BLaER1 (cell line): ENCODE data around the gene COLEC11.

Experiments
- H3K27ac ChIP-seq: shearing (Covaris generic); formaldehyde crosslinking; 2 replicates; pipeline ENCODE4 v1.8.1; 2022
- H3K27me3 ChIP-seq: shearing (Covaris generic); formaldehyde crosslinking; 2 replicates; pipeline ENCODE4 v1.8.1; 2022
- H3K36me3 ChIP-seq: shearing (Covaris generic); formaldehyde crosslinking; 2 replicates; pipeline ENCODE4 v1.8.1; 2022
- H3K4me1 ChIP-seq: shearing (Covaris generic); formaldehyde crosslinking; 2 replicates; pipeline ENCODE4 v1.8.1; 2022
- H3K4me2 ChIP-seq: shearing (Covaris generic); formaldehyde crosslinking; 2 replicates; pipeline ENCODE4 v1.8.1; 2022
- H3K4me3 ChIP-seq: shearing (Covaris generic); formaldehyde crosslinking; 2 replicates; pipeline ENCODE4 v1.8.1; 2022
- H3K9ac ChIP-seq: shearing (Covaris generic); formaldehyde crosslinking; 2 replicates; pipeline ENCODE4 v1.8.1; 2022
- H3K9me3 ChIP-seq: shearing (Covaris generic); formaldehyde crosslinking; 2 replicates; pipeline ENCODE4 v1.8.1; 2022
- H4K20me1 ChIP-seq: shearing (Covaris generic); formaldehyde crosslinking; 2 replicates; pipeline ENCODE4 v1.8.1; 2022
- Cebpa-rat ChIP-seq: shearing (Covaris generic); IDR thresholded peaks from 2 replicates; pipeline ENCODE4 v1.8.1; 2022

Gene COLEC11

DNA sequence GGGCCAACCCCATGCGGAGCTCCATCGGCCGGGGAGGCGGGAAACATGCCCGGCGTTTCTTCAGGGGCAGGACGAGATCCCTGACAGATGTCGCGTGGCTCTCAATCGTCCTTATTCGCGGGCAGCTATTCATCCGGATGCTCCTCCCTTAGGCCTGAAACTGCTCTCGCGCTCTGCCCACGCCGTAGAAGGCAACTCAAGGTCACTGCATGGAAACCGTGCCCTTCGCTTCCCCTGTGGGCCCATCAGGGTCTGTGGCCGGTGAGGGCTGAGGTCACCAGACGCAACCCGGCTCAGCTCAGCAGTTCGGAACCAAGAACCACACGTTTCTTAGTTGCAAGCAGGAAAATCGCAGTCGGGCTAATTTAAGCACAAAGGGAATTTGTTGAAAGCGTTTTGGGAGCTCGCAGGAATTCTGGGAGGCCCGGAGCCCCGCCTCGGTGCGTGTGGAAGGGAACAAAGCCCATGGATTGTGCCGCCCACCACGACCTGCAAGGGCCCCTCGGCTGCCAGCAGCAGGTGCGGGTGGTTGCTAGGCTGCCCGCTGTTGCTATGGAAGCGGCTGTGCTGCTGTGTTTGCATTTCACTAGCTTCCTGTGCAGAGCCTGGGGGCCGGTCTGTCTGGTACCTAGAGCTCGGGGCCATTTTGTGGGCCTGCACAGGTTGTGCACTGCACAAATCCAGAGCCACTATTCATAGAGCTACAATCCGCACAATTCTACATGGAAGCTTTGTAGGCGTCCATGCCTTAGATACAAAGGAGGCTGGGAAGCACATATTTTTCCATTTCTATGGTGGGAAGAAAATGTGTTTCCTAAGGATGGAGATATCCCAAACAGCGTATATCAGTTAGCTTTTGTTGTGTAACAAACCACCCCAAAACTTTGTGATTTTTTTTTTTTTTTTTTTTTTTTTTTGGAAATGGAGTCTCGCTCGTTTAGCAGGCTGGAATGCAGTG, 57.1 kb downstream of the COLEC11 start:
- Histone ChIP-seq H3K27me3 (no peaks in the 10 kb centered on the region), H4K20me1 (no peaks in the 10 kb centered on the region), H3K9ac (peak overlapping the region; percentile 45), H3K9me3 (no peaks in the 10 kb centered on the region), H3K27ac (peak overlapping the region; percentile 63), H3K4me3 (peak overlapping the region; percentile 55), H3K4me1 (peaks cover 88% of the 10 kb centered on the region), H3K36me3 (no peaks in the 10 kb centered on the region), H3K4me2 (peak overlapping the region; percentile 92)
- TF ChIP-seq Cebpa-rat = no peak

DNA sequence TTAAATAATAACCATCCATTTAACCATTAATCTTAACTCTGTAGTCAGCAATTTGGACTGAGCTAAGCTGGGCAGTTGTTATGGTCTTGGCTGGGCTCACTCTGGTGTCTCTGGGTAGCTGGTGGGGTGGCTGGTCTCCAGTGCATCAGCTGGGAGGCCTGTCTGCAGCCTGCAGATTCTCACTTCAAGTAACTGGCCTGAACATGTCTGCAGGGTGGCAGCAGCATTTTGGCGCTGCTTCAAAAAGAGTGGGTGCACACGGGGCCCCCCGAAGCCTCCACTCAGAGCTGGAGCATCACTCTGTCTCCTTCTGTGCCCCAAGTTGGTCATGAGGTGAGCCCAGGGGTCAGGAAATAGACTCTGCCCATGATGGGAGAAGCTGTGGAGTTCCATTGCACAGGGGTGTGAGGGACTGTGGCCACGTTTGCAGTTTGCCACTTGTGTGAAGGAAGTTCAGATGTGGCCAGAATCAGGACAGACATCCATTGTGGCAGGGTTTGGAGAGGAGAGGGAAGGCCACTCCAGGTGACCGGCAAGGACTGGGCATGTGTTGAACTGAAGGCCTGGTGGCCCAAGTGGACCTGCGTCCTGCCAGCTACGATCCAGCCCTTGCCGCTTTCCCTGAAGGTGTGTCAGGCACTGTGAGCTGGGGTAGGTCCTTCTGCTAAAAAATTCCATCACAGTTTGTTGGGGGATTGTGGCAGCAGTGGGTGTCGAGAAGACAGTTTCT, 58.1 kb downstream of the COLEC11 start:
- H4K20me1 ChIP-seq = no peaks in the 10 kb centered on the region
- no peak overlapping the region for H3K4me3 ChIP-seq
- H3K4me2 ChIP-seq = peak overlapping the region; percentile 92
- no peaks in the 10 kb centered on the region for H3K9me3 ChIP-seq
- no peak overlapping the region for H3K9ac ChIP-seq
- peaks cover 91% of the 10 kb centered on the region for H3K4me1 ChIP-seq
- peak overlapping the region; percentile 33; the same call in 1 of the 2 replicates for H3K27ac ChIP-seq
- H3K36me3 ChIP-seq = no peaks in the 10 kb centered on the region
- no peak for TF ChIP-seq Cebpa-rat
- H3K27me3 ChIP-seq = no peaks in the 10 kb centered on the region

DNA sequence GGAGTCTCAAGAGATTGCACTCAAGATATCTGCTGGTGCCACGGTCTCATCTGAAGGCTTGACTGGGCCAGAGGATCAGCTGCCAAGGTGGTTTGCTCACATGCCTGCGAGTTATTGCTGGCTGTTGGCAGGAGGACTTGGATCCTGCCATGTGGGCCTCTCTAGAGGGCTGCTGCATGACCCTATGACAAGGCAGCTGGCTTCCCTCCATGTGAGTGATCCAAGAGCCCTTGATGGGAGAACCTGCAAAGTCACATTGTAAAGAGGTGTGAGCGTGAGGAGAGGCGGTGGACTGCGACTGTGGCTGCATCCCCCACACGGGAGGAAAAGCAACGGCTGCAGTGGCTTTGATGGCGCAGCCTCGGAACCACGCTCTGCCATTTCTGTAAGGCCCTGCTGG, 59.1 kb downstream of the COLEC11 start:
- peaks cover 95% of the 10 kb centered on the region for H3K4me1 ChIP-seq
- no peaks in the 10 kb centered on the region for H3K27me3 ChIP-seq
- no peak overlapping the region for H3K4me3 ChIP-seq
- H3K27ac ChIP-seq = no peak overlapping the region; the same call in 1 of the 2 replicates
- H3K4me2 ChIP-seq = peak overlapping the region; percentile 92
- no peaks in the 10 kb centered on the region for H4K20me1 ChIP-seq
- no peak for TF ChIP-seq Cebpa-rat
- no peak overlapping the region for H3K9ac ChIP-seq
- H3K9me3 ChIP-seq = no peaks in the 10 kb centered on the region
- no peaks in the 10 kb centered on the region for H3K36me3 ChIP-seq

DNA sequence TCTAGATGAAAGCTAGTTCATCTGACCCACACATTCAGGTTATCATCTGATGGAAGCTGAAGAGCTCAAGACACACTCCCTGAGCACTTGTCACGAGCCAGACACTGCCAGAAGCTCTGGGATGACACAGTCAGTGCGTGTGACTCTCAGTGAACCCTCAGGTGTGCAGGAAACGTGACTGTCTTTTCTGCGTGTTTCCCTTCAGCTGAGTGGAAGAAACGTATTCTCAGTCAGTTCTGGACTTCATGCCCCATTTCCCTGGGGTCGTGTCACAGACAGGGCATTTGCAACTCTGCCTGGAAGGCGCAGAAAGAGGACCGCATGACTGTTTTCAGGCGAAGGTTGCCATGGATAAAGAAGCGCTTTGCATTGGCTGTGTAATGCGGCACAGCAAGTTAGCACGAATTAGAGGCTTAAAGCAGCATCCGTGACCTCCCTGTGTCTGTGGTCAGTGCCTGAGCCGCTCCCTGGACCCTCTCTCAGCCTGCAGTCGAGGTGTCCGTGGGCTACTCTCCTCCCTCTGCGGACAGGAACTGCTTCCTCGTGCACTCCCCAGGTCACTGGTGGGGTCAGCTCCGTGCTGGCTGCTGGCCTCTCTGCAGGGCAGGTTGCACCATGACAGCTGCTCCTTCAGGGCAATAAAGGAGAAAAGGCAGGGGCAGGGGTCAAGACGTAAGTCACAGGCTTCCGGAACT, 59.8 kb downstream of the COLEC11 start:
- H3K4me3 ChIP-seq = no peak overlapping the region
- no peak for TF ChIP-seq Cebpa-rat
- peak overlapping the region; percentile 92 for H3K4me2 ChIP-seq
- no peaks in the 10 kb centered on the region for H3K9me3 ChIP-seq
- no peaks in the 10 kb centered on the region for H4K20me1 ChIP-seq
- H3K27ac ChIP-seq = peak overlapping the region; percentile 44
- H3K36me3 ChIP-seq = no peaks in the 10 kb centered on the region
- H3K9ac ChIP-seq = no peak overlapping the region
- H3K27me3 ChIP-seq = no peaks in the 10 kb centered on the region
- H3K4me1 ChIP-seq = peaks cover 98% of the 10 kb centered on the region

DNA sequence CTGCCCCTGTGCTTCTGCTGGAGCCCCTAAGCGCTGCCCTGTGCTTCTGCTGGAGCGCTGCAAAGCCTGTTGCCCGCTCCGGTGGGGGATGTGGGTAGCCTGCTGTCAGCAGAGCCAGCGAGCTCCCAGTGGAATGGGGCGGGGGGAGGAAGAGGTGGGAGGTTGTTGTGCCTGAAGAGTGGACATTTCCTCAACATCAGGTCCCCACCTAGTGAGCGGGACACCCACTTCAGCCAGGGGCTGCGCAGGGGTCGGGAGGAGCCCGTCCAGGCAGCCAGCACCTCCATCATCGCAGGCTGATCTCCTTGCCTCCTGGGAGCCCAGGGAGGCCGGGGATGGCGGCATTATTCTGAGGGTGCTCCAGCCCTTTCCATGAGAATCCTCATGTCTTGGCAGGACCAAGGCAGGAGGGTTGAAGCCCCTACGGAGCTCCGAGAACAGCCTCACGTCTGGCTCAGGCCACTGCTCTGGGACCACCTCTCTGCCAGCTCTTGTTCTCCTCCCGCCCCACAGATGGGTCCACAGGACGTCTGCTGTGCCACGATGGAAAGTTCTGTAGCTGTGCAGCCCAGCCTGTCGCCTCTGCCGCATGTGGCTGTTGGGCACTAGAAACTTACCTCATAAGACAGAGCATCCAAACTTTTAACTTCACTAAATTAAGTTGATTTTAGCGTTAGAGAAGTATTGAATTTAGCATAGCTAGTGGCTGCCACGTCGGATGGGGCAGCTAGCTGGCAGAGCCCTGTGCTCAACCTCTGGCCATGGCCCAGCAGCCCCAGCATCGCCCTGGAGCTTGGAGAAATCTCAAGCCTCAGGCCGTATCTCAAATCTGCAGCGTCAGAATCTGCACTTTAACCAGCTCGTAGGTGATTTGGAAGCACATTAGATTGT, 61.2 kb downstream of the COLEC11 start:
- no peaks in the 10 kb centered on the region for H3K9me3 ChIP-seq
- H3K9ac ChIP-seq = peak overlapping the region; percentile 71
- no peaks in the 10 kb centered on the region for H4K20me1 ChIP-seq
- H3K36me3 ChIP-seq = no peaks in the 10 kb centered on the region
- peak overlapping the region; percentile 92 for H3K4me2 ChIP-seq
- peaks cover 99% of the 10 kb centered on the region for H3K4me1 ChIP-seq
- H3K4me3 ChIP-seq = peak overlapping the region; percentile 34
- peak overlapping the region; percentile 85 for H3K27ac ChIP-seq
- no peaks in the 10 kb centered on the region for H3K27me3 ChIP-seq
- no peak for TF ChIP-seq Cebpa-rat

DNA sequence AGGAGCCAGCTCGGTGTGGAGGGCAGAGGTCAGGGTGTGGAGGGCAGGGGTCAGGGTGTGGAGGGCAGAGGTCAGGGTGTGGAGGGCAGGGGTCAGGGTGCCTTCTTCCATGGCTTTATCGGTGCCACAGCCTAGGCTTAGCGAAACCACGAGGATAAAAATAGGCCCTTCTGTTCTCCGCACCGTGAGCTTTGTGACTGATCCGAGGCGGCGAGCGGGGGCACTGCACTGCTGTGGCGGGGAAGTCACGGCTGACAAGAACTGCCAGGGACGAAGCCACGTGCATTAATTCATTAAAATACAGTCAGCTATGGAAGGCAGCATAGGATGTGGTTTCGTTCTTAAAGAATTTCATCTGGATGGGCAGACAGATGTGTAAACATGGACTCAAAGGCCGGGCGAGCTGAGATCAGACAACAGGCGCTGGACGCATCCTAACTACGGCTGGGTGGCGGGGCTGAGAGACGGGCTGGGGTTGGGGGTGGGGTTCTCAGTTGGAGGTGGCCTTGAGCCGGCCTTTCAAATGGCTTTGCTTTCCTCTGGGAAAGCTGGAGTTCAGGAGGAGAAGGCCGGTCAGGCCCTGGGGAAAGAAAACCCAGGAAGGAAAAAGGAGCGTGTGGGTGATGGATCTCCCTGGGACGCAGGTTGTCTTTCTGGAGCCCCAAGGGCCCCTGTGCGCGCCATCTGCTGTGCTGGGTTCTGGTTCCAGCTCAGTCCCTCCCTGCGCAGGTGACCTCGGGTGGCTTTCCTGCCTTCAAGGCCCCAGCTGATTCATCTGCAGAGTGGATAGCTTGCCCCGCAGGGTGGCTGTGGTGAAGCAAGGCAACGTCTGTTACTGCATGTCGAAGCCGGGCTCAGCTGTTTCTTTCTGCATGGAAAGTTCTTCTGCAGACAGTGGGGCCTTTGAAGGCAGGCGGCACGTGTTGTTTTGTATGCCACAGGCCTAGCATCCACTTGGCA, 62.1 kb downstream of the COLEC11 start:
- Histone ChIP-seq H3K4me3 (peak overlapping the region; percentile 34), H3K27ac (peak overlapping the region; percentile 85), H3K4me1 (peaks cover 100% of the 10 kb centered on the region), H3K9ac (peak overlapping the region; percentile 71), H3K4me2 (peak overlapping the region; percentile 92), H3K36me3 (no peaks in the 10 kb centered on the region), H3K27me3 (no peaks in the 10 kb centered on the region), H3K9me3 (no peaks in the 10 kb centered on the region), H4K20me1 (no peaks in the 10 kb centered on the region)
- TF ChIP-seq Cebpa-rat = peak; percentile 70; the same call in 1 of the 2 replicates

DNA sequence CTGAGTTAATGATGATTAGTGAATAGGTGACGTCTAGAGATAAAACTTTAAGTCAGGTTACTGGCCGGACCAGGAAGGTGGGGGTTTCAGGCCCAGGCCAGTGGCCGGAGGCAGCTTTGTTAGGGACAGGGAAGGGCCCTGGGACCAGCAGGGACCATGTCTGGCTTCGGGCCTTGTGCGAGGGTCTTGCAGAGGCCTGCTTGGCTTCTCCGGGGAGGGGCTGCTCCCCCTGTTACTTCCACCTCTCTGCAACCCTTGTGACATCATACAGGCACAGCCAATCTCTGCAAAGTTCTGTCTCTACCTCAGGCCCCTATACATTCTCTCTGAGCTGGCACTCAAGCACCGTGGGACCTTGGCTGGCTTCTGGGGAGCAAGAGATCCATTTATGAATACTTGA, 63.0 kb downstream of the COLEC11 start, which contains the start of gene ALLC:
ALLC (plus strand) TSS at position 320 of the 400 bp plus-strand sequence. CDS start 12,958 bp downstream, outside the sequence.
- H3K27ac ChIP-seq = peak within 1 kb of the TSS; percentile 85
- peak within 1 kb of the TSS; percentile 71 for H3K9ac ChIP-seq
- no peaks in the 10 kb centered on the region for H4K20me1 ChIP-seq
- no peaks in the 10 kb centered on the region for H3K27me3 ChIP-seq
- H3K4me1 ChIP-seq = peaks cover 100% of the 10 kb centered on the region
- H3K9me3 ChIP-seq = no peaks in the 10 kb centered on the region
- H3K4me2 ChIP-seq = peak within 1 kb of the TSS; percentile 92
- H3K36me3 ChIP-seq = no peaks in the 10 kb centered on the region
- H3K4me3 ChIP-seq = peak within 1 kb of the TSS; percentile 34; the same call in 1 of the 2 replicates
- no peak for TF ChIP-seq Cebpa-rat
